GM10266 (cell line): ENCODE measurements around the gene TVP23C.

Experiments
- DNase-seq: peaks from one replicate; pipeline ENCODE4 v3.0.0; 2012; ENCODE audit errors: extremely low spot score
- TF ChIP-seq, protein P1 (sequence below): IDR thresholded peaks from 2 replicates; pipeline ENCODE4 v1.5.1; 2012; ENCODE audit warnings: mild to moderate bottlenecking, low read depth; ENCODE audit not compliant: control insufficient read depth, insufficient read depth; ENCODE audit errors: missing control alignments

TVP23C gene

GRCh38 chr17:15493693-15494035 is 69.6 kb downstream of the TVP23C start:
- DNase-seq, result no peak
- TF ChIP-seq, protein P1, sequence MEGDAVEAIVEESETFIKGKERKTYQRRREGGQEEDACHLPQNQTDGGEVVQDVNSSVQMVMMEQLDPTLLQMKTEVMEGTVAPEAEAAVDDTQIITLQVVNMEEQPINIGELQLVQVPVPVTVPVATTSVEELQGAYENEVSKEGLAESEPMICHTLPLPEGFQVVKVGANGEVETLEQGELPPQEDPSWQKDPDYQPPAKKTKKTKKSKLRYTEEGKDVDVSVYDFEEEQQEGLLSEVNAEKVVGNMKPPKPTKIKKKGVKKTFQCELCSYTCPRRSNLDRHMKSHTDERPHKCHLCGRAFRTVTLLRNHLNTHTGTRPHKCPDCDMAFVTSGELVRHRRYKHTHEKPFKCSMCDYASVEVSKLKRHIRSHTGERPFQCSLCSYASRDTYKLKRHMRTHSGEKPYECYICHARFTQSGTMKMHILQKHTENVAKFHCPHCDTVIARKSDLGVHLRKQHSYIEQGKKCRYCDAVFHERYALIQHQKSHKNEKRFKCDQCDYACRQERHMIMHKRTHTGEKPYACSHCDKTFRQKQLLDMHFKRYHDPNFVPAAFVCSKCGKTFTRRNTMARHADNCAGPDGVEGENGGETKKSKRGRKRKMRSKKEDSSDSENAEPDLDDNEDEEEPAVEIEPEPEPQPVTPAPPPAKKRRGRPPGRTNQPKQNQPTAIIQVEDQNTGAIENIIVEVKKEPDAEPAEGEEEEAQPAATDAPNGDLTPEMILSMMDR, result no peak

GRCh38 chr17:15492791-15493692 is 70.2 kb downstream of the TVP23C start:
- TF ChIP-seq, protein P1, result no peak
- DNase-seq, result no peak

GRCh38 chr17:15492186-15492585 is 71.1 kb downstream of the TVP23C start:
- TF ChIP-seq, protein P1, result no peak
- DNase-seq, result no peak

DNA sequence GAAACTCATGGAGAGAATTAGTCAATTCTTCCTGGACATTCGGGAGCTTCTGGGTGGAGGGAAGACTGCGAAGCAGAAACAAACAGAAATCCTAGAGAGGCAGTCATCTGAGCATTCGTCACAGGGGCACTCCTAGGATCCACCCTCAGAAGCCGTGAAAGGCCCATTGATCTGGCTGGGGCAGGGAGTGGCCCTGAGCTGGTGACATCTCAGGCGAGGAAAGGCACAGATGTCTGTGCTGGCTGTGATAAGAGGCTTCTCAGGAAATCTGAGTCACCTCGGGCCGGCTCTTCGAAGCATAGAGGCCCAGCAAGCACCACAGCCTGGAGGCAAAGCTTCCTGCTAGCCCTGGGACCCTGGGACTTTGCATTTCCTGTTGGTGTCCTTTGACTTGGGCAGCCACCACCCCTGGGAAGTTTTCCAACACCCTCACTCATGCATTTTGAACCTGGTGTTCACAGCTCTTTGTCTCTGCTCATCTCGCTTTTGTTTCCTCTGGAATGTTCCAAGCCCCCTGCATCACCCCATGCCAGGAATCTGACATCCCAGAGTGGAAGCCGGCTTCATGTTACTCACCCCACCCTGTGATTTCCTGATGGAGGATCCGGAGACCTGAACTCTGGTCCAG is 72.5 kb downstream of the TVP23C start:
- TF ChIP-seq, protein P1, result no peak
- no peak for DNase-seq

- no peak for DNase-seq
- TF ChIP-seq, protein P1, result no peak
Measured at GRCh38 chr17:15488557-15488956, 74.7 kb downstream of the TVP23C start.

- TF ChIP-seq, protein P1, result no peak
Measured at GRCh38 chr17:15485045-15485444, 78.2 kb downstream of the TVP23C start.

DNA sequence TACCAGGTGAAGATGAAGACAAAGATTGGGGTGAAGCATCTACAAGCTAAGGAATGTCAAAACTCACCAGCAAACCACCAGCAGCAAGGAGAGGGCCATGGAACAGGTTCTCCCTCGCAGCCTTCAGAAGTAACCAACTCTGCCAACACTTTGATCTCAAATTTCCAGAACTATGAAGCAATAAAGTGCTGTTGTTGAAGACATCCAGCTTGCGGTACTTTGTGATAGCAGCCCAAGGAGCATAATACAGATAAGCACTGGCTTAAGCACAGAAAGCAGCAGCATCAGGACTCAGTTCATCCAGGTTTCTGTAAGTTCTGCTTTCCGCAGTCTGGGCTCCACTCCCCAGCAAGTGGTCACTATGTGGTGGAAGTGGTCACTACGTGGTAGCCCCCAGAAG is 79.9 kb downstream of the TVP23C start:
- TF ChIP-seq, protein P1, result no peak

More at GRCh38 chr17:15485045-15485444, 78.2 kb downstream of the TVP23C start:
- no peak for DNase-seq

More for the DNA sequence above, 79.9 kb downstream of the TVP23C start:
- no peak for DNase-seq
